ENCODE results near the gene BLVRB.

- TF ChIP-seq CTCF (IDR thresholded peaks at IDR 0.05) (no peak), POLR2AphosphoS5 (IDR thresholded peaks at IDR 0.05; ENCODE audit: low read depth, low read length) (no peak), SIN3A (IDR thresholded peaks at IDR 0.05; ENCODE audit: borderline replicate concordance, insufficient read depth, low read depth, low read length) (no peak), REST (IDR thresholded peaks at IDR 0.05; ENCODE audit: insufficient read depth in 1 of 2, low read depth in 2 of 2, low read length in 1 of 2) (no peak), TCF7L2 (IDR thresholded peaks at IDR 0.05; ENCODE audit: low read depth, low read length) (no peak)
These were observed 24.3 kb upstream of the BLVRB start for GRCh38 chr19:40489882-40490230.
